Measurements from ENCODE around the gene ESYT2. TPM values are rescaled to one million over a fixed set of nuclear protein-coding genes. Genes with fewer than 3 reads are reported as not detected.

The ESYT2 gene
- total RNA-seq, 2 donors from 2014 or later, result 30.7 to 36.9 TPM

DNA sequence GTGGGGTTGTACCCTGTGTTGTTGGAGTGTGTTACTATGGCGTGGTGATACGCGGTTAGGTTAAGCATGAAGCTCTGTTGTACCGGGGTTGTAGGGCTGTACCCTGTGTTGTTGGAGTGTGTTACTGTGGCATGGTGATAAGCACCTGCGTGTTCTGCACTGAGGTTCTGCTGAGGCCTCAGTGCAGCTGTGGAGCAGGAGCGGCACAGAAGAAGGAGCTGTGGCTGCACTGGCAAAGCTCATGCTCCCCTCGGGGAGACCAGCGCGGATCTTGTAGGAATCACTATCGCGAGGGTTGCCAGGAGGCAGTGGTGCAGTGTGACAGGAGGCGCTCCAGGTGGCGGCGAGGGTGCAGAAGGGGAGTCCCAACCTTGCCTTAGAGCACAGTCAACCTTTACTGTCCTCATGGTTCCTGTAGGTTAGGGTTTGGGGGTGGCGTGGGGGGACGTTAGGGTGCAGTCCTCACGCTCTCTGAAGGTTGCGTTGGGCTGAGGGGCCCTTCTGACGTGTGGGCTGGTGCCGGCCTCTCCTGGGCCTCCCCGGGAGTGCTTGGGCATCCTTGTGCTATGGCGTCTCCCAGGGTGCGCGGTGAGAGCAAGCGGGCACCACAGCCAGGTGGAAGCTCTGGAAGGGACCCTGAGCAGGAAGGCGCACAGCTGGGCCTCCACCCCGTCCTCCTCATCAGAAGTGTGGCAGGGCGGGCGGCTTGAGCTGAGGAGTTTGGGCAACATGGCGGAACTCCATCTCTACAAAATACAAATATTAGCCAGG, 38.1 kb upstream of the ESYT2 start:
- H3K4me3 ChIP-seq (ENCODE audit: low read length), result no peak overlapping the region
- H3K27me3 ChIP-seq (ENCODE audit: control insufficient read depth, insufficient read depth, low read length, poor library complexity, severe bottlenecking), result no peaks in the 10 kb centered on the region
- 95 to 96% methylated on average over 16 to 30 of the region's 30 CpGs for WGBS, 2 experiments (ENCODE audit: insufficient coverage in 1 of 2, insufficient read length in 1 of 2)
- H3K9ac ChIP-seq (ENCODE audit: extremely low read depth, low read length, poor library complexity, severe bottlenecking), result no peak overlapping the region
- peaks cover 15% of the 10 kb centered on the region for H3K36me3 ChIP-seq (ENCODE audit: control insufficient read depth, insufficient read depth, low read length)
- H3K27ac ChIP-seq (ENCODE audit: low read depth, low read length), result no peak overlapping the region
- H3K4me3 Mint-ChIP-seq, result no peak overlapping the region
- no peaks in the 10 kb centered on the region for H3K27me3 Mint-ChIP-seq (ENCODE audit: insufficient read depth)
- no peaks in the 10 kb centered on the region for H3K9me3 ChIP-seq (ENCODE audit: control insufficient read depth, low read length)
- H3K4me1 ChIP-seq (ENCODE audit: control insufficient read depth, insufficient read depth, low read length), result no peaks in the 10 kb centered on the region
- H3K9me3 Mint-ChIP-seq, result peaks cover 8% of the 10 kb centered on the region
- DNase-seq, result peak; percentile 36
- no peak overlapping the region for H3K27ac Mint-ChIP-seq
- peaks cover 23% of the 10 kb centered on the region for H3K36me3 Mint-ChIP-seq (ENCODE audit: low read depth)
- TF ChIP-seq, protein P1, sequence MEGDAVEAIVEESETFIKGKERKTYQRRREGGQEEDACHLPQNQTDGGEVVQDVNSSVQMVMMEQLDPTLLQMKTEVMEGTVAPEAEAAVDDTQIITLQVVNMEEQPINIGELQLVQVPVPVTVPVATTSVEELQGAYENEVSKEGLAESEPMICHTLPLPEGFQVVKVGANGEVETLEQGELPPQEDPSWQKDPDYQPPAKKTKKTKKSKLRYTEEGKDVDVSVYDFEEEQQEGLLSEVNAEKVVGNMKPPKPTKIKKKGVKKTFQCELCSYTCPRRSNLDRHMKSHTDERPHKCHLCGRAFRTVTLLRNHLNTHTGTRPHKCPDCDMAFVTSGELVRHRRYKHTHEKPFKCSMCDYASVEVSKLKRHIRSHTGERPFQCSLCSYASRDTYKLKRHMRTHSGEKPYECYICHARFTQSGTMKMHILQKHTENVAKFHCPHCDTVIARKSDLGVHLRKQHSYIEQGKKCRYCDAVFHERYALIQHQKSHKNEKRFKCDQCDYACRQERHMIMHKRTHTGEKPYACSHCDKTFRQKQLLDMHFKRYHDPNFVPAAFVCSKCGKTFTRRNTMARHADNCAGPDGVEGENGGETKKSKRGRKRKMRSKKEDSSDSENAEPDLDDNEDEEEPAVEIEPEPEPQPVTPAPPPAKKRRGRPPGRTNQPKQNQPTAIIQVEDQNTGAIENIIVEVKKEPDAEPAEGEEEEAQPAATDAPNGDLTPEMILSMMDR (conservative IDR thresholded peaks at IDR 0.05), result no peak
- H3K4me1 Mint-ChIP-seq, result peaks cover 3% of the 10 kb centered on the region

DNA sequence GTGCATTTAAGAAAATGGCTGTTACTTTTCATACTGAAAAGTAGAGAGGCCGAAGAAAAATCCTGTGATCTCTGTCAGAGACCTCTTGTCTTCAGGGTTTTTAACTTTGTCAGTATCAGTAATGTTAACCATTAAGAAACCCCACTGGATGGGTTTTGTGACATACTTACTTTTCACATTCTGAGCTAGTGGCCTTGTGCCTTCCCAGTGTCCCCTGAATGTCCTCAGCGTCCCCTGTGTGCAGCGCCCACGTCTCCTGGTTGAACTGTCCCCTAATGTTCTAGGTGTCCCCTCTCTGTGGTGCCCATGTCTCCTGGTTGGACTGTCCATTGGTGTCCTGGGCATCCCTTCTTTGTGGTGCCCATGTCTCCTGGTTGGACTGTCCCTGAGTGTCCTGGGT, 36.7 kb upstream of the ESYT2 start:
- TF ChIP-seq, protein P1 (conservative IDR thresholded peaks at IDR 0.05), result no peak

DNA sequence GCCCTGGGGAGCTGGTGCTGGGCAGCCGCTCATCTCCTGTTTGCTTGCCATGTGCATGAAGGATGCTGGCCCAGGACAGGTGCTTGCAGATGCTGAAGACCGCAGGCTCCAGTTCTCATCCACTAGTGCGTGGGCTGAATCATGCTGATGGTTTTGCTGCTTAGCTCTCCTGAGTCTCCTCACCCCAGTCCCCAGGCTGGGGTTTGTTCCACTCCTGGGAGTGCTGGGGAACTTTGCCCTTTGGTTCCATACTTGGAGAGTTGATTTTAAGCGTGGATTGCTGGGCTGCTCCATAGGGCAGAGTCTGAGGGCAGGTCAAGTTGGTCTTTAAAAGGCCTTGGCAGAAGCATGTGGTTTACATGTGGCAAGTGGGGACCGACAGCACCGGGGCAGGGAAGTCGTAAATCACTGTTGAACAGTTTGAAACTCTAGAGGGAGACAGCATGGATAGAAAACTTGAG, 36.2 kb upstream of the ESYT2 start:
- TF ChIP-seq, protein P1 (conservative IDR thresholded peaks at IDR 0.05), result no peak
- H3K9me3 Mint-ChIP-seq, result peaks cover 8% of the 10 kb centered on the region

More for the DNA sequence above, 36.7 kb upstream of the ESYT2 start:
- WGBS, 2 experiments (ENCODE audit: insufficient coverage in 1 of 2, insufficient read length in 1 of 2), result 92 to 95% methylated on average over 4 of the region's 4 CpGs
- Mint-ChIP-seq H3K4me1 (peaks cover 10% of the 10 kb centered on the region), H3K27ac (no peak overlapping the region), H3K9me3 (peaks cover 8% of the 10 kb centered on the region), H3K27me3 (ENCODE audit: insufficient read depth) (no peaks in the 10 kb centered on the region), H3K4me3 (no peak overlapping the region), H3K36me3 (ENCODE audit: low read depth) (peaks cover 17% of the 10 kb centered on the region)
- Histone ChIP-seq H3K27ac (ENCODE audit: low read depth, low read length) (no peak overlapping the region), H3K36me3 (ENCODE audit: control insufficient read depth, insufficient read depth, low read length) (peaks cover 5% of the 10 kb centered on the region), H3K9me3 (ENCODE audit: control insufficient read depth, low read length) (no peaks in the 10 kb centered on the region), H3K4me3 (ENCODE audit: low read length) (no peak overlapping the region), H3K27me3 (ENCODE audit: control insufficient read depth, insufficient read depth, low read length, poor library complexity, severe bottlenecking) (no peaks in the 10 kb centered on the region), H3K9ac (ENCODE audit: extremely low read depth, low read length, poor library complexity, severe bottlenecking) (no peak overlapping the region), H3K4me1 (ENCODE audit: control insufficient read depth, insufficient read depth, low read length) (no peaks in the 10 kb centered on the region)
- DNase-seq, result no peak

More for the DNA sequence above, 36.2 kb upstream of the ESYT2 start:
- Mint-ChIP-seq H3K4me3 (no peak overlapping the region), H3K36me3 (ENCODE audit: low read depth) (peaks cover 13% of the 10 kb centered on the region), H3K27ac (no peak overlapping the region), H3K4me1 (peaks cover 14% of the 10 kb centered on the region), H3K27me3 (ENCODE audit: insufficient read depth) (no peaks in the 10 kb centered on the region)
- Histone ChIP-seq H3K27me3 (ENCODE audit: control insufficient read depth, insufficient read depth, low read length, poor library complexity, severe bottlenecking) (no peaks in the 10 kb centered on the region), H3K9me3 (ENCODE audit: control insufficient read depth, low read length) (no peaks in the 10 kb centered on the region), H3K27ac (ENCODE audit: low read depth, low read length) (no peak overlapping the region), H3K36me3 (ENCODE audit: control insufficient read depth, insufficient read depth, low read length) (peaks cover under 1% of the 10 kb centered on the region), H3K9ac (ENCODE audit: extremely low read depth, low read length, poor library complexity, severe bottlenecking) (no peak overlapping the region), H3K4me3 (ENCODE audit: low read length) (no peak overlapping the region), H3K4me1 (ENCODE audit: control insufficient read depth, insufficient read depth, low read length) (no peaks in the 10 kb centered on the region)
- DNase-seq, result peak; percentile 24
- 92 to 93% methylated on average over 6 to 7 of the region's 7 CpGs for WGBS, 2 experiments (ENCODE audit: insufficient coverage in 1 of 2, insufficient read length in 1 of 2)
